Kidney epithelial cell (primary cell): ENCODE results near the gene VWDE. TPM values are rescaled to one million over a fixed set of nuclear protein-coding genes. Genes with fewer than 3 reads are reported as not detected.

Source experiments
- DNase-seq: peaks from one replicate; pipeline ENCODE4 v3.0.0-alpha.2; 2010; ENCODE audit warnings: low read depth
- H3K27me3 ChIP-seq: 2 replicates; pipeline ENCODE4 v1.6.0; 2011; ENCODE audit warnings: low read length; ENCODE audit not compliant: control insufficient read depth, insufficient read depth
- H3K36me3 ChIP-seq: 2 replicates; pipeline ENCODE4 v1.5.1; 2011; ENCODE audit warnings: low read length; ENCODE audit not compliant: control insufficient read depth, insufficient read depth
- H3K4me3 ChIP-seq: 2 replicates; pipeline ENCODE4 v1.5.1; 2011; ENCODE audit warnings: low read depth, mild to moderate bottlenecking, control low read depth, low read length
- CTCF ChIP-seq: IDR thresholded peaks from 2 replicates; pipeline ENCODE4 v1.5.1; 2011; ENCODE audit warnings: mild to moderate bottlenecking, moderate library complexity, low read length, control low read depth, inconsistent platforms; ENCODE audit not compliant: insufficient read depth, poor library complexity, severe bottlenecking
- total RNA-seq: library from RNA; depleted of rRNA; stranded (reverse); fragments of >200 nt; gene quantifications from 2 replicates; pipeline ENCODE4 v1.2.3, GENCODE V29; 2015

Gene VWDE
- total RNA-seq, 1 donor from 2014 or later: 3.3 TPM

- DNase-seq: no peak
- Histone ChIP-seq H3K27me3 (no peaks in the 10 kb centered on the region), H3K36me3 (no peaks in the 10 kb centered on the region), H3K4me3 (no peak overlapping the region)
- no peak for TF ChIP-seq CTCF
These were observed 89.5 kb downstream of the VWDE start for GRCh38 chr7:12314199-12314598.

GRCh38 chr7:12305502-12305901 is 98.2 kb downstream of the VWDE start:
- H3K4me3 ChIP-seq: no peak overlapping the region
- TF ChIP-seq CTCF: no peak
- H3K36me3 ChIP-seq: no peaks in the 10 kb centered on the region
- no peak for DNase-seq
- H3K27me3 ChIP-seq: no peaks in the 10 kb centered on the region

- H3K27me3 ChIP-seq: no peaks in the 10 kb centered on the region
- TF ChIP-seq CTCF: no peak
- no peaks in the 10 kb centered on the region for H3K36me3 ChIP-seq
- no peak overlapping the region for H3K4me3 ChIP-seq
- no peak for DNase-seq
These were observed 100.2 kb downstream of the VWDE start for GRCh38 chr7:12303495-12303894.

- DNase-seq: no peak
- no peak for TF ChIP-seq CTCF
These were observed 100.6 kb downstream of the VWDE start for GRCh38 chr7:12303062-12303461.

GRCh38 chr7:12300415-12300814 is 103.2 kb downstream of the VWDE start:
- no peaks in the 10 kb centered on the region for H3K27me3 ChIP-seq

More at GRCh38 chr7:12303062-12303461, 100.6 kb downstream of the VWDE start:
- H3K27me3 ChIP-seq: no peaks in the 10 kb centered on the region
- H3K4me3 ChIP-seq: no peak overlapping the region
- no peaks in the 10 kb centered on the region for H3K36me3 ChIP-seq

GRCh38 chr7:12299367-12299766 is 104.3 kb downstream of the VWDE start:
- no peak for TF ChIP-seq CTCF
- Histone ChIP-seq H3K36me3 (no peaks in the 10 kb centered on the region), H3K27me3 (no peaks in the 10 kb centered on the region), H3K4me3 (no peak overlapping the region)
- DNase-seq: no peak

More at GRCh38 chr7:12300415-12300814, 103.2 kb downstream of the VWDE start:
- H3K36me3 ChIP-seq: no peaks in the 10 kb centered on the region
- no peak overlapping the region for H3K4me3 ChIP-seq
- no peak for DNase-seq
- no peak for TF ChIP-seq CTCF
